ENCODE measurements around the gene MUC12.
"Not testable (repeated sequence)": the region's sequence is repeated elsewhere in the genome, so short reads cannot be mapped to it uniquely, and the experiment has no call there.

The MUC12 gene, protein sequence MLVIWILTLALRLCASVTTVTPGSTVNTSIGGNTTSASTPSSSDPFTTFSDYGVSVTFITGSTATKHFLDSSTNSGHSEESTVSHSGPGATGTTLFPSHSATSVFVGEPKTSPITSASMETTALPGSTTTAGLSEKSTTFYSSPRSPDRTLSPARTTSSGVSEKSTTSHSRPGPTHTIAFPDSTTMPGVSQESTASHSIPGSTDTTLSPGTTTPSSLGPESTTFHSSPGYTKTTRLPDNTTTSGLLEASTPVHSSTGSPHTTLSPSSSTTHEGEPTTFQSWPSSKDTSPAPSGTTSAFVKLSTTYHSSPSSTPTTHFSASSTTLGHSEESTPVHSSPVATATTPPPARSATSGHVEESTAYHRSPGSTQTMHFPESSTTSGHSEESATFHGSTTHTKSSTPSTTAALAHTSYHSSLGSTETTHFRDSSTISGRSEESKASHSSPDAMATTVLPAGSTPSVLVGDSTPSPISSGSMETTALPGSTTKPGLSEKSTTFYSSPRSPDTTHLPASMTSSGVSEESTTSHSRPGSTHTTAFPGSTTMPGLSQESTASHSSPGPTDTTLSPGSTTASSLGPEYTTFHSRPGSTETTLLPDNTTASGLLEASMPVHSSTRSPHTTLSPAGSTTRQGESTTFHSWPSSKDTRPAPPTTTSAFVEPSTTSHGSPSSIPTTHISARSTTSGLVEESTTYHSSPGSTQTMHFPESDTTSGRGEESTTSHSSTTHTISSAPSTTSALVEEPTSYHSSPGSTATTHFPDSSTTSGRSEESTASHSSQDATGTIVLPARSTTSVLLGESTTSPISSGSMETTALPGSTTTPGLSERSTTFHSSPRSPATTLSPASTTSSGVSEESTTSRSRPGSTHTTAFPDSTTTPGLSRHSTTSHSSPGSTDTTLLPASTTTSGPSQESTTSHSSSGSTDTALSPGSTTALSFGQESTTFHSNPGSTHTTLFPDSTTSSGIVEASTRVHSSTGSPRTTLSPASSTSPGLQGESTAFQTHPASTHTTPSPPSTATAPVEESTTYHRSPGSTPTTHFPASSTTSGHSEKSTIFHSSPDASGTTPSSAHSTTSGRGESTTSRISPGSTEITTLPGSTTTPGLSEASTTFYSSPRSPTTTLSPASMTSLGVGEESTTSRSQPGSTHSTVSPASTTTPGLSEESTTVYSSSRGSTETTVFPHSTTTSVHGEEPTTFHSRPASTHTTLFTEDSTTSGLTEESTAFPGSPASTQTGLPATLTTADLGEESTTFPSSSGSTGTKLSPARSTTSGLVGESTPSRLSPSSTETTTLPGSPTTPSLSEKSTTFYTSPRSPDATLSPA (N-terminal part only)

GRCh38 chr7:100969066-100969615, at the start of gene MUC12:
Gene MUC12 (plus strand): TSS chr7:100969565. CDS start chr7:100969623, 58 bp downstream.
- Histone ChIP-seq H3K4me3 (ENCODE audit: low read length) (no peak within 1 kb of the TSS), H3K9ac (ENCODE audit: low read length) (no peak within 1 kb of the TSS), H3K27me3 (ENCODE audit: control insufficient read depth, insufficient read depth, low read length) (peaks cover 52% of the 10 kb centered on the region), H3K9me3 (ENCODE audit: control insufficient read depth, low read length) (no peaks in the 10 kb centered on the region), H3K36me3 (ENCODE audit: control insufficient read depth, insufficient read depth, low read length) (no peaks in the 10 kb centered on the region), H3K4me1 (ENCODE audit: control insufficient read depth, insufficient read depth, low read length) (peaks cover 27% of the 10 kb centered on the region)

DNA sequence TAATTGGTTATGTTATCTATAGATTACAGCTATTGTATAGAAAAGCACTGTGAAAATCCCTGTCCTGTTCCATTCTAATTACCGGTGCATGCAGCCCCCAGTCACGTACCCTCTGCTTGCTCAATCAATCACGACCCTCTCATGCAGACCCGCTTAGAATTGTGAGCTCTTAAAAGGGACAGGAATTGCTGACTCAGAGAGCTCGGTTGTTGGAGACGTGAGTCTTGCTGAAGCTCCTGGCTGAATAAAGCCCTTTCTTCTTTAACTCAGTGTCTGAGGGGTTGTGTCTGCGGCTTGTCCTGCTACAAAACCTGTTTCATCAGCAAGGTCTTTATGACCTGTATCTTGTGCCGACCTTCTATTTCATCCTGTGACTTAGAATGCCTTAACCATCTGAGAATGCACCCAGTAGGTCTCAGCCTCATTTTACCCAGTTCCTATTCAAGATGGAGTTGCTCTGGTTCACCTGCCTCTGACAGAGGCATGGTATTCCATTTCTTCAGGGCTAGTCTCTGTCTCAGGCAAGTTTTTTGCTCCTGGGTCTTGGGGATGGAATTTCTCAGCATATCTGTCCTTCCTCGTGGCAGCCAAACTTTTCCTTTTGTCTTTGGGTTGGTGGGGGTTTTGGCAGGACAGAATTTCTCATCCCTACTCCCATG, 49.5 kb upstream of the MUC12 start:
- H3K36me3 ChIP-seq (ENCODE audit: control insufficient read depth, insufficient read depth, low read length); H3K27me3 ChIP-seq (ENCODE audit: control insufficient read depth, insufficient read depth, low read length); H3K9ac ChIP-seq (ENCODE audit: low read length); H3K9me3 ChIP-seq (ENCODE audit: control insufficient read depth, low read length); H3K4me3 ChIP-seq (ENCODE audit: low read length): not testable (repeated sequence)
- H3K4me1 ChIP-seq (ENCODE audit: control insufficient read depth, insufficient read depth, low read length): peaks cover 10% of the 10 kb centered on the region

GRCh38 chr7:100921039-100921438, 48.3 kb upstream of the MUC12 start:
- no peak overlapping the region for H3K4me3 ChIP-seq (ENCODE audit: low read length)
- H3K9me3 ChIP-seq (ENCODE audit: control insufficient read depth, low read length): no peaks in the 10 kb centered on the region
- H3K4me1 ChIP-seq (ENCODE audit: control insufficient read depth, insufficient read depth, low read length): peaks cover 4% of the 10 kb centered on the region
- no peaks in the 10 kb centered on the region for H3K36me3 ChIP-seq (ENCODE audit: control insufficient read depth, insufficient read depth, low read length)
- no peaks in the 10 kb centered on the region for H3K27me3 ChIP-seq (ENCODE audit: control insufficient read depth, insufficient read depth, low read length)
- no peak overlapping the region for H3K9ac ChIP-seq (ENCODE audit: low read length)

DNA sequence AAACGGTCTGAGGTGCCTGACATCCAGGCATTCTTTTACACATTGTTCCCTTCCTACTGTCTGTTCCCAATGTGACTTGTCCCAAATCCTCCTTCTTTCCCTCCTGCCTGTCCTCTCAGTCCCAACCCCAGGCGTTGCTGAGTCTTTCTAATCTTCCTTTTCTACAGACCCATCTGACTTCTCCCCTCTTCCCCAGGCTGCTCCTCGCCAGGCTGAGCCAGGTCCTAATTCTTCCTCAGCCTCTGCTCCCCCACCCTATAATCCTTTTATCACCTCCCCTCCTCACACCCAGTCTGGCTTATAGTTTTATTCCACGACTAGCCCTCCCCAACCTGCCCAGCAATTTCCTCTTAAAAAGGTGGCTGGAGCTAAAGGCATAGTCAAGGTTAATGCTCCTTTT, 45.7 kb upstream of the MUC12 start:
- H3K27me3 ChIP-seq (ENCODE audit: control insufficient read depth, insufficient read depth, low read length); H3K9me3 ChIP-seq (ENCODE audit: control insufficient read depth, low read length); H3K9ac ChIP-seq (ENCODE audit: low read length); H3K4me3 ChIP-seq (ENCODE audit: low read length); H3K4me1 ChIP-seq (ENCODE audit: control insufficient read depth, insufficient read depth, low read length); H3K36me3 ChIP-seq (ENCODE audit: control insufficient read depth, insufficient read depth, low read length): not testable (repeated sequence)

DNA sequence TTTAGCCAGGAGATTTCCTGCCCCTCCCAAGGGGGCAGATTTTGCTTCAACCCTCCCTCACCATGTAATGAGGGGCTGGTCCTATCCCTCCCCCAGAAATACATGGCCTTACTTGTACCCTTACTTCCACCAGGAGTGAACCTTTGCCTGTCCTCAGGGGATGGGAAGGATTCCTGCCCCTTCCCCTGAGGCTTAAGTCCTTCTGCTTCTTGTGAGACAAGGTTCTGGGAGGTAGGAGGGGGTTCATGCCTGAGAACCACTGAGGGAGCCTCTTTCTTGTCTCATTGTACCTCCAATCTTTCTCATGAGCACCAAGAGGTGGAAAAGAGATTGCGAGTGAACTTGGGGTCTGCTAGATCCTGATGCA, 39.6 kb upstream of the MUC12 start:
- Histone ChIP-seq H3K4me3 (ENCODE audit: low read length) (no peak overlapping the region), H3K27me3 (ENCODE audit: control insufficient read depth, insufficient read depth, low read length) (peaks cover 3% of the 10 kb centered on the region), H3K9ac (ENCODE audit: low read length) (no peak overlapping the region), H3K4me1 (ENCODE audit: control insufficient read depth, insufficient read depth, low read length) (peaks cover 4% of the 10 kb centered on the region), H3K36me3 (ENCODE audit: control insufficient read depth, insufficient read depth, low read length) (no peaks in the 10 kb centered on the region), H3K9me3 (ENCODE audit: control insufficient read depth, low read length) (no peaks in the 10 kb centered on the region)

- H3K4me3 ChIP-seq (ENCODE audit: low read length): no peak overlapping the region
- H3K9me3 ChIP-seq (ENCODE audit: control insufficient read depth, low read length): no peaks in the 10 kb centered on the region
- peaks cover 3% of the 10 kb centered on the region for H3K27me3 ChIP-seq (ENCODE audit: control insufficient read depth, insufficient read depth, low read length)
- no peak overlapping the region for H3K9ac ChIP-seq (ENCODE audit: low read length)
- H3K4me1 ChIP-seq (ENCODE audit: control insufficient read depth, insufficient read depth, low read length): peaks cover 4% of the 10 kb centered on the region
- H3K36me3 ChIP-seq (ENCODE audit: control insufficient read depth, insufficient read depth, low read length): no peaks in the 10 kb centered on the region
Observed at GRCh38 chr7:100933734-100934133, 35.6 kb upstream of the MUC12 start.

DNA sequence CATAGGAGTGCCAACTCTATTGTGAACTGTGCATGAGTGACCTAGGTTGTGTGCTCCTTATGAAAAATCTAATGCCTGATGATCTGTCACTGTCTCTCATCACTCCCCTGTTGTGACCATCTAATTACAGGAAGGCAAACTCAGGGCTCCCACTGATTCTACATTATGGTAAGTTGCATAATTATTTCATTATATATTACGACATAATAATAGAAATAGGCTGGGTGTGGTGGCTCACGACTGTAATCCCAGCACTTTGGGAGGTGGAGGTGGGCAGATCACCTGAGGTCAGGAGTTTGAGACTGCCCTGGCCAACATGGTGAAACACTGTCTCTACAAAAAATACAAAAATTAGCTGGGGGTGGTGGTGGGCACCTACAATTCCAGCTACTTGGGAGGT, 34.0 kb upstream of the MUC12 start:
- not testable (repeated sequence) for H3K9ac ChIP-seq (ENCODE audit: low read length); H3K27me3 ChIP-seq (ENCODE audit: control insufficient read depth, insufficient read depth, low read length); H3K4me3 ChIP-seq (ENCODE audit: low read length); H3K36me3 ChIP-seq (ENCODE audit: control insufficient read depth, insufficient read depth, low read length); H3K4me1 ChIP-seq (ENCODE audit: control insufficient read depth, insufficient read depth, low read length); H3K9me3 ChIP-seq (ENCODE audit: control insufficient read depth, low read length)

DNA sequence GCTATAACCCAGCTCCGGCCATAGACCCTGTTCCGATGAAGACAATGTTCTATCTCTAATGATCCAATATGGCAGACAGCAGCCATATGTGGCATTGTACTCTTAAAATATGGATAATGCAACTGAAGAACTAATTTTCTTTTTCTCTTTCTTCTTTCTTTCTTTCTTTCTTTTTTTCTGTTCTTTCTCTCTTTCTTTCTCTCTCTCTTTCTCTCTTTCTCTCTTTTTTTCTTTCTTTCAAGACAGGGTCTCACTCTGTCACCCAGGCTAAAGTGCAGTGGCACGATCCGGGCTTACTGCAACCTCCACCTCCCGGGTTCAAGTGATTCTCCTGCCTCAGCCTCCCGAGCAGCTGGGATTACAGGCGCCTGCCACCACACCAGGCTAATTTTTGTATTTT, 33.2 kb upstream of the MUC12 start:
- not testable (repeated sequence) for H3K9me3 ChIP-seq (ENCODE audit: control insufficient read depth, low read length); H3K27me3 ChIP-seq (ENCODE audit: control insufficient read depth, insufficient read depth, low read length)

GRCh38 chr7:100942045-100942774, 27.2 kb upstream of the MUC12 start:
- H3K4me1 ChIP-seq (ENCODE audit: control insufficient read depth, insufficient read depth, low read length): peaks cover 21% of the 10 kb centered on the region
- H3K9me3 ChIP-seq (ENCODE audit: control insufficient read depth, low read length): no peaks in the 10 kb centered on the region
- no peak overlapping the region for H3K4me3 ChIP-seq (ENCODE audit: low read length)
- peak overlapping the region; percentile 30 for H3K9ac ChIP-seq (ENCODE audit: low read length)
- H3K36me3 ChIP-seq (ENCODE audit: control insufficient read depth, insufficient read depth, low read length): no peaks in the 10 kb centered on the region
- no peaks in the 10 kb centered on the region for H3K27me3 ChIP-seq (ENCODE audit: control insufficient read depth, insufficient read depth, low read length)

More for the DNA sequence above, 33.2 kb upstream of the MUC12 start:
- not testable (repeated sequence) for H3K4me3 ChIP-seq (ENCODE audit: low read length); H3K9ac ChIP-seq (ENCODE audit: low read length); H3K4me1 ChIP-seq (ENCODE audit: control insufficient read depth, insufficient read depth, low read length); H3K36me3 ChIP-seq (ENCODE audit: control insufficient read depth, insufficient read depth, low read length)

- Histone ChIP-seq H3K27me3 (ENCODE audit: control insufficient read depth, insufficient read depth, low read length) (no peaks in the 10 kb centered on the region), H3K9ac (ENCODE audit: low read length) (no peak overlapping the region), H3K36me3 (ENCODE audit: control insufficient read depth, insufficient read depth, low read length) (no peaks in the 10 kb centered on the region), H3K9me3 (ENCODE audit: control insufficient read depth, low read length) (no peaks in the 10 kb centered on the region), H3K4me3 (ENCODE audit: low read length) (no peak overlapping the region), H3K4me1 (ENCODE audit: control insufficient read depth, insufficient read depth, low read length) (peaks cover 21% of the 10 kb centered on the region)
Observed at GRCh38 chr7:100943693-100944092, 25.7 kb upstream of the MUC12 start.

- no peak overlapping the region for H3K9ac ChIP-seq (ENCODE audit: low read length)
- peaks cover under 1% of the 10 kb centered on the region for H3K27me3 ChIP-seq (ENCODE audit: control insufficient read depth, insufficient read depth, low read length)
- H3K36me3 ChIP-seq (ENCODE audit: control insufficient read depth, insufficient read depth, low read length): no peaks in the 10 kb centered on the region
- H3K4me1 ChIP-seq (ENCODE audit: control insufficient read depth, insufficient read depth, low read length): peaks cover 24% of the 10 kb centered on the region
- H3K4me3 ChIP-seq (ENCODE audit: low read length): no peak overlapping the region
- no peaks in the 10 kb centered on the region for H3K9me3 ChIP-seq (ENCODE audit: control insufficient read depth, low read length)
Observed at GRCh38 chr7:100944138-100944537, 25.2 kb upstream of the MUC12 start.

All from mucosa of stomach (tissue), 1 donor.